OCI-LY7 (cell line): ENCODE measurements around the gene ASB7. TPM values are rescaled to one million over a fixed set of nuclear protein-coding genes. Genes with fewer than 3 reads are reported as not detected.

Experiments used
- BruUV-seq: library from RNA; stranded (reverse); fragments of 400-500 nt; replicated peaks from 2 replicates; lab custom pipeline; 2021; lab: Mats Ljungman, UMichigan
- CTCF ChIA-PET: fragments of 300-600 bp; sonication (Branson Sonifier 250); formaldehyde crosslinking; loops from one replicate; lab custom pipeline; 2022; ENCODE audit warnings: antibody characterized with exemption; ENCODE audit not compliant: unreplicated experiment; lab: Charles Lee
- POLR2A ChIA-PET: fragments of 300-600 bp; sonication (Branson Sonifier 250); formaldehyde crosslinking; loops from one replicate; lab custom pipeline; 2022; ENCODE audit warnings: antibody characterized with exemption; lab: Charles Lee
- DNase-seq: peaks from one replicate; pipeline ENCODE4 v3.0.0-alpha.2; 2015; ENCODE audit warnings: low spot score
- H2AFZ ChIP-seq: fragments of 200-600 bp; sonication (generic), shearing (Covaris generic); 2 replicates; pipeline ENCODE4 v1.6.1; 2014; ENCODE audit warnings: mild to moderate bottlenecking, antibody characterized with exemption, low read length, moderate library complexity
- H3K27ac ChIP-seq: fragments of 200-600 bp; sonication (generic); 2 replicates; pipeline ENCODE4 v1.5.1; 2014; ENCODE audit warnings: mixed run types, low read depth, mild to moderate bottlenecking, moderate library complexity, low read length, inconsistent platforms; ENCODE audit not compliant: poor library complexity, severe bottlenecking
- H3K36me3 ChIP-seq: fragments of 200-600 bp; sonication (generic); 2 replicates; pipeline ENCODE4 v1.6.1; 2014; ENCODE audit warnings: mild to moderate bottlenecking, antibody characterized with exemption, low read length, moderate library complexity, mixed read lengths; ENCODE audit not compliant: insufficient read depth
- H3K4me1 ChIP-seq: fragments of 200-600 bp; sonication (generic); 2 replicates; pipeline ENCODE4 v1.5.1; 2014; ENCODE audit warnings: mild to moderate bottlenecking, low read length; ENCODE audit not compliant: insufficient read depth, poor library complexity, severe bottlenecking
- H3K4me2 ChIP-seq: fragments of 200-600 bp; sonication (generic); 2 replicates; pipeline ENCODE4 v1.6.1; 2014; ENCODE audit warnings: mild to moderate bottlenecking, low read length
- H3K4me3 ChIP-seq: fragments of 200-600 bp; sonication (generic); 2 replicates; pipeline ENCODE4 v1.5.1; 2014; ENCODE audit warnings: mild to moderate bottlenecking, low read depth, low read length; ENCODE audit not compliant: poor library complexity, severe bottlenecking
- H3K79me2 ChIP-seq: fragments of 200-600 bp; sonication (generic); 2 replicates; pipeline ENCODE4 v1.6.1; 2016; ENCODE audit warnings: low read depth, mild to moderate bottlenecking, low read length, moderate library complexity, mixed read lengths; ENCODE audit not compliant: insufficient read depth
- H3K9me2 ChIP-seq: fragments of 200-600 bp; sonication (generic); 2 replicates; pipeline ENCODE4 v1.6.1; 2016; ENCODE audit warnings: mild to moderate bottlenecking, low read length, mixed read lengths; ENCODE audit not compliant: insufficient read depth
- H3K9me3 ChIP-seq: fragments of 200-600 bp; sonication (generic); 2 replicates; pipeline ENCODE4 v1.6.1; 2014; ENCODE audit warnings: mild to moderate bottlenecking, mixed run types, low read length, mixed read lengths
- H4K20me1 ChIP-seq: fragments of 200-600 bp; sonication (generic); 2 replicates; pipeline ENCODE4 v1.6.1; 2014; ENCODE audit warnings: mild to moderate bottlenecking, antibody characterized with exemption, low read length, moderate library complexity, mixed read lengths; ENCODE audit not compliant: insufficient read depth
- CTCF ChIP-seq: fragments of 200-600 bp; sonication (generic); conservative IDR thresholded peaks from 2 replicates; pipeline ENCODE4 v1.5.1; 2014; ENCODE audit warnings: mild to moderate bottlenecking, antibody characterized with exemption, low read length, moderate library complexity, mixed read lengths
- EZH2phosphoT487 ChIP-seq: fragments of 200-600 bp; sonication (generic); IDR thresholded peaks from 2 replicates; pipeline ENCODE4 v1.6.1; 2018; ENCODE audit warnings: low read depth, borderline replicate concordance, mild to moderate bottlenecking, mixed run types, antibody characterized with exemption, low read length, moderate library complexity, mixed read lengths
- intact Hi-C: fragments of 100-400 bp; cut with micrococcal nuclease; formaldehyde crosslinking; loops from one replicate; pipeline ENCODE4 v1.10.0; 2022; ENCODE audit not compliant: unreplicated experiment
- total RNA-seq, 2 experiments: library from RNA; depleted of rRNA in 1 of 2; stranded (reverse); fragments of >200 nt in 1 of 2; shearing (Covaris generic) in 1 of 2; gene quantifications; 2 replicates each; pipeline ENCODE4 v1.2.3, GENCODE V29; 2014 to 2022

Gene ASB7
- total RNA-seq, 2 experiments from 2014 or later, result 10.9 to 15.2 TPM

- Histone ChIP-seq H3K4me3 (no peak overlapping the region), H3K79me2 (no peaks in the 10 kb centered on the region), H3K9me2 (no peaks in the 10 kb centered on the region), H4K20me1 (no peaks in the 10 kb centered on the region), H3K4me1 (no peaks in the 10 kb centered on the region), H2AFZ (no peak overlapping the region), H3K4me2 (no peak overlapping the region), H3K27ac (no peak overlapping the region), H3K36me3 (no peaks in the 10 kb centered on the region), H3K9me3 (no peaks in the 10 kb centered on the region)
- TF ChIP-seq EZH2phosphoT487, result no peak
- intact Hi-C loops, result no loop called here
- CTCF ChIA-PET, result no interaction called here
- BruUV-seq, result no TSS peak
- POLR2A ChIA-PET, result interaction anchor here (0.5 kb wide), 1 partner anchor 80 kb away, joined by 3 read pairs; no protein-coding TSS in a partner anchor
- no peak for DNase-seq
Observed at GRCh38 chr15:100669260-100669659, 66.9 kb downstream of the ASB7 start.

GRCh38 chr15:100670505-100671021 is 68.2 kb downstream of the ASB7 start:
- no peak overlapping the region for H3K4me3 ChIP-seq
- no peak overlapping the region for H3K4me2 ChIP-seq
- no peaks in the 10 kb centered on the region for H3K9me2 ChIP-seq
- no peaks in the 10 kb centered on the region for H3K79me2 ChIP-seq
- POLR2A ChIA-PET, result no interaction called here
- H3K36me3 ChIP-seq, result no peaks in the 10 kb centered on the region
- H4K20me1 ChIP-seq, result no peaks in the 10 kb centered on the region
- CTCF ChIA-PET, result no interaction called here
- H3K9me3 ChIP-seq, result no peaks in the 10 kb centered on the region
- no TSS peak for BruUV-seq
- no peak overlapping the region for H3K27ac ChIP-seq
- TF ChIP-seq CTCF (no peak), EZH2phosphoT487 (no peak)
- intact Hi-C loops, result no loop called here
- DNase-seq, result no peak
- H2AFZ ChIP-seq, result no peak overlapping the region
- no peaks in the 10 kb centered on the region for H3K4me1 ChIP-seq

DNA sequence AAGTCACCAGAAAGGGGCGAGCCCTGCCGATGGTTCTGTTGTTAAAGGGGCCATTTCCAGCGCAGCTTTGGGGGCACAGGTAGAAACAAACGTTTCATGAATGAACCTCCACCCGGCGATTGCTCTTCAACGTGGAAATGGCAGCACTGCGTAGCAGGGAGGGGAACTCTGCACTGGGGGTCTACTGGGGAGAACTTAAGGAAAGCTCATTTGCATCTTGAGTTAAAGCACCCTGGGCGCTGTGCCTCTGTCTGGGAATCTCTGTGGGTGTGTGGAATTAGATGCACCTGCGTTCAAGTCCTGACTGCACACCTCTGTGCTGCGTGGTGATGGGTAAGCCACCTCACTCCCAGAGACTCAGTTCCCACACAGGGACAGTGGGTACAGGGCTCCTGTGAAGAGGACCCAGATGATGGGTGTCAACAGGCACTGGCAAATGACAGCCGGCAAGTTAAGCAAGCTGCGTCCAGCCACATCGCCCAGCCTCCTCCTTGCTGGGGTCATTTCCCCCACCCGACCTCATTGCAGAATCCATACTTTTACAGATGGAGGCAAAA is 68.8 kb downstream of the ASB7 start:
- CTCF ChIA-PET, result no interaction called here
- intact Hi-C loops, result no loop called here
- Histone ChIP-seq H2AFZ (no peak overlapping the region), H3K36me3 (no peaks in the 10 kb centered on the region), H3K4me2 (no peak overlapping the region), H4K20me1 (no peaks in the 10 kb centered on the region), H3K4me1 (no peaks in the 10 kb centered on the region), H3K79me2 (no peaks in the 10 kb centered on the region), H3K9me3 (no peaks in the 10 kb centered on the region), H3K9me2 (no peaks in the 10 kb centered on the region), H3K4me3 (no peak overlapping the region), H3K27ac (no peak overlapping the region)
- POLR2A ChIA-PET, result interaction anchor here (0.7 kb wide), 1 partner anchor 486 kb away, joined by 3 read pairs; no protein-coding TSS in a partner anchor
- no peak for DNase-seq
- no TSS peak for BruUV-seq
- TF ChIP-seq CTCF (no peak), EZH2phosphoT487 (no peak)
